ENCODE results near the gene TRPM6. TPM values are rescaled to one million over a fixed set of nuclear protein-coding genes. Genes with fewer than 3 reads are reported as not detected.

TRPM6 gene
- total RNA-seq, 1 experiment from 2014 or later = not detected

- ChIA-PET POLR2A (ENCODE audit: unreplicated experiment) (no interaction called here), CTCF (no interaction called here)
- TF ChIP-seq EZH2 (IDR thresholded peaks at IDR 0.05; ENCODE audit: low read length, unreplicated experiment) = no peak
- no peak for TF ChIP-seq EZH2phosphoT487 (IDR thresholded peaks at IDR 0.05; ENCODE audit: borderline replicate concordance, low read length)
- TF ChIP-seq CTCF (conservative IDR thresholded peaks at IDR 0.05; ENCODE audit: low read depth, low read length) = no peak
- no peaks in the 10 kb centered on the region for H3F3A ChIP-seq (ENCODE audit: low read length, unreplicated experiment)
- BruUV-seq (replicated peaks) = no TSS peak
- no peak overlapping the region for H3K27ac ChIP-seq (ENCODE audit: low read length)
- peaks cover 11% of the 10 kb centered on the region for H3K4me1 ChIP-seq (ENCODE audit: insufficient read depth, low read length)
- no peaks in the 10 kb centered on the region for H3K9me3 ChIP-seq (ENCODE audit: low read length)
- DNase-seq = peak; percentile 8
- no peaks in the 10 kb centered on the region for H4K20me1 ChIP-seq (ENCODE audit: low read length)
- ATAC-seq = no peak
- intact Hi-C loops (cut with micrococcal nuclease) = no loop called here
- no peak overlapping the region for H3K4me3 ChIP-seq (ENCODE audit: low read length)
- H3K9me2 ChIP-seq (replicated peaks; ENCODE audit: low read length) = no peaks in the 10 kb centered on the region
- H2AFZ ChIP-seq (ENCODE audit: low read length) = no peak overlapping the region
- H3K27me3 ChIP-seq (ENCODE audit: low read length) = no peaks in the 10 kb centered on the region
- H3K9ac ChIP-seq (ENCODE audit: low read length) = no peak overlapping the region
- H3K4me2 ChIP-seq (ENCODE audit: low read length) = no peak overlapping the region
- no peaks in the 10 kb centered on the region for H3K79me2 ChIP-seq (ENCODE audit: low read length)
- H3K36me3 ChIP-seq (ENCODE audit: low read depth, low read length) = no peaks in the 10 kb centered on the region
These were observed 84.2 kb downstream of the TRPM6 start for GRCh38 chr9:74803376-74804017.

GRCh38 chr9:74800226-74800625, 87.5 kb downstream of the TRPM6 start:
- H4K20me1 ChIP-seq (ENCODE audit: low read length) = no peaks in the 10 kb centered on the region
- H3K9me2 ChIP-seq (replicated peaks; ENCODE audit: low read length) = no peaks in the 10 kb centered on the region
- POLR2A ChIA-PET (ENCODE audit: unreplicated experiment) = no interaction called here
- no peak overlapping the region for H3K27ac ChIP-seq (ENCODE audit: low read length)
- H3K4me1 ChIP-seq (ENCODE audit: insufficient read depth, low read length) = peaks cover 11% of the 10 kb centered on the region
- H3K36me3 ChIP-seq (ENCODE audit: low read depth, low read length) = no peaks in the 10 kb centered on the region
- H3K27me3 ChIP-seq (ENCODE audit: low read length) = no peaks in the 10 kb centered on the region
- DNase-seq (no peak), ATAC-seq (no peak)
- H3K9ac ChIP-seq (ENCODE audit: low read length) = no peak overlapping the region
- no peak overlapping the region for H2AFZ ChIP-seq (ENCODE audit: low read length)
- no peaks in the 10 kb centered on the region for H3F3A ChIP-seq (ENCODE audit: low read length, unreplicated experiment)
- no TSS peak for BruUV-seq (replicated peaks)
- TF ChIP-seq EZH2 (IDR thresholded peaks at IDR 0.05; ENCODE audit: low read length, unreplicated experiment) (no peak), CTCF (conservative IDR thresholded peaks at IDR 0.05; ENCODE audit: low read depth, low read length) (no peak), EZH2phosphoT487 (IDR thresholded peaks at IDR 0.05; ENCODE audit: borderline replicate concordance, low read length) (no peak)
- no peaks in the 10 kb centered on the region for H3K9me3 ChIP-seq (ENCODE audit: low read length)
- no peaks in the 10 kb centered on the region for H3K79me2 ChIP-seq (ENCODE audit: low read length)
- H3K4me2 ChIP-seq (ENCODE audit: low read length) = no peak overlapping the region
- CTCF ChIA-PET = interaction anchor here (0.6 kb wide), 1 partner anchor 57 kb away, joined by 6 read pairs; no protein-coding TSS in a partner anchor
- no peak overlapping the region for H3K4me3 ChIP-seq (ENCODE audit: low read length)
- intact Hi-C loops (cut with micrococcal nuclease) = no loop called here

- Histone ChIP-seq H3K4me2 (ENCODE audit: low read length) (no peak overlapping the region), H3K36me3 (ENCODE audit: low read depth, low read length) (no peaks in the 10 kb centered on the region), H3K9me2 (replicated peaks; ENCODE audit: low read length) (no peaks in the 10 kb centered on the region), H3K27me3 (ENCODE audit: low read length) (peaks cover 5% of the 10 kb centered on the region), H3K27ac (ENCODE audit: low read length) (no peak overlapping the region), H3K79me2 (ENCODE audit: low read length) (no peaks in the 10 kb centered on the region), H2AFZ (ENCODE audit: low read length) (no peak overlapping the region), H3F3A (ENCODE audit: low read length, unreplicated experiment) (no peaks in the 10 kb centered on the region), H3K9me3 (ENCODE audit: low read length) (no peaks in the 10 kb centered on the region), H4K20me1 (ENCODE audit: low read length) (no peaks in the 10 kb centered on the region), H3K4me1 (ENCODE audit: insufficient read depth, low read length) (no peaks in the 10 kb centered on the region), H3K9ac (ENCODE audit: low read length) (no peak overlapping the region), H3K4me3 (ENCODE audit: low read length) (no peak overlapping the region)
- CTCF ChIA-PET = no interaction called here
- ATAC-seq (no peak), DNase-seq (no peak)
- POLR2A ChIA-PET (ENCODE audit: unreplicated experiment) = no interaction called here
- BruUV-seq (replicated peaks) = no TSS peak
- TF ChIP-seq CTCF (conservative IDR thresholded peaks at IDR 0.05; ENCODE audit: low read depth, low read length) = no peak
- TF ChIP-seq EZH2phosphoT487 (IDR thresholded peaks at IDR 0.05; ENCODE audit: borderline replicate concordance, low read length) = no peak
- TF ChIP-seq EZH2 (IDR thresholded peaks at IDR 0.05; ENCODE audit: low read length, unreplicated experiment) = no peak
- intact Hi-C loops (cut with micrococcal nuclease) = no loop called here
These were observed 91.9 kb downstream of the TRPM6 start for GRCh38 chr9:74795803-74796202.

Measured in PC-3 (cell line).